MM.1S (cell line): ENCODE measurements around the gene KNG1.

Experiments
- CTCF ChIP-seq: fragments of 300-600 bp; sonication (generic); IDR thresholded peaks from 2 replicates; pipeline ENCODE4 v1.5.1; 2016; ENCODE audit warnings: antibody characterized with exemption, low read length, mixed read lengths
- EZH2 ChIP-seq: fragments of 300-600 bp; sonication (generic); optimal IDR thresholded peaks from 2 replicates; pipeline ENCODE3; 2017; ENCODE audit warnings: low read depth, mild to moderate bottlenecking, antibody characterized with exemption, low read length, mixed read lengths

- TF ChIP-seq EZH2: no peak
- no peak for TF ChIP-seq CTCF
Observed at GRCh38 chr3:186700267-186700666, 16.9 kb upstream of the KNG1 start.
